Activated CD4-positive, alpha-beta memory T cell treated with anti-CD3 and anti-CD28 coated beads for 36 hours (primary cell): ENCODE measurements around the gene IRF8. TPM values are rescaled to one million over a fixed set of nuclear protein-coding genes. Genes with fewer than 3 reads are reported as not detected.
"Not testable (repeated sequence)": the region's sequence is repeated elsewhere in the genome, so short reads cannot be mapped to it uniquely, and the experiment has no call there.

Experiments
- CTCF ChIA-PET: fragments of 350-600 bp; sonication (Branson Sonifier 250); formaldehyde crosslinking; loops from one replicate; lab custom pipeline; 2021; ENCODE audit warnings: antibody characterized with exemption, inconsistent platforms; lab: Charles Lee
- POLR2A ChIA-PET: fragments of 350-600 bp; sonication (Branson Sonifier 250); formaldehyde crosslinking; loops from one replicate; lab custom pipeline; 2021; ENCODE audit warnings: antibody characterized with exemption; lab: Charles Lee
- DNase-seq: peaks from one replicate; pipeline ENCODE4 v3.0.0-alpha.2; 2020
- H3K27ac Mint-ChIP-seq: one replicate; pipeline ENCODE4 v1.8.0; 2021; ENCODE audit warnings: mixed read lengths
- H3K27me3 Mint-ChIP-seq: one replicate; pipeline ENCODE4 v1.8.0; 2021; ENCODE audit warnings: mixed read lengths
- H3K36me3 Mint-ChIP-seq: one replicate; pipeline ENCODE4 v1.8.0; 2021; ENCODE audit warnings: mixed read lengths
- H3K4me1 Mint-ChIP-seq: one replicate; pipeline ENCODE4 v1.8.0; 2021; ENCODE audit warnings: low read depth, mixed read lengths
- H3K4me3 Mint-ChIP-seq: one replicate; pipeline ENCODE4 v1.8.0; 2021; ENCODE audit warnings: mild to moderate bottlenecking, mixed read lengths
- H3K9me3 Mint-ChIP-seq: one replicate; pipeline ENCODE4 v1.8.0; 2021; ENCODE audit warnings: mixed read lengths
- intact Hi-C: fragments of 100-400 bp; cut with micrococcal nuclease; formaldehyde crosslinking; loops from one replicate; pipeline ENCODE4 v1.15.1; 2023
- total RNA-seq, 2 experiments: library from RNA; stranded (reverse); gene quantifications; one replicate each; pipeline ENCODE4 v1.2.3, GENCODE V29; 2021

Gene IRF8
- total RNA-seq, 2 experiments from 2014 or later: 41.7 to 43.1 TPM

- no peaks in the 10 kb centered on the region for H3K36me3 Mint-ChIP-seq
- CTCF ChIA-PET: no interaction called here
- no peak overlapping the region for H3K27ac Mint-ChIP-seq
- no peak for DNase-seq
- H3K4me3 Mint-ChIP-seq: no peak overlapping the region
- POLR2A ChIA-PET: no interaction called here
- intact Hi-C loops: no loop called here
- H3K4me1 Mint-ChIP-seq: peaks cover 22% of the 10 kb centered on the region
- peaks cover 23% of the 10 kb centered on the region for H3K27me3 Mint-ChIP-seq
- H3K9me3 Mint-ChIP-seq: no peaks in the 10 kb centered on the region
These were observed 27.2 kb upstream of the IRF8 start for GRCh38 chr16:85871756-85872155.

- intact Hi-C loops: no loop called here
- H3K27me3 Mint-ChIP-seq: peaks cover 24% of the 10 kb centered on the region
- no peak overlapping the region for H3K4me3 Mint-ChIP-seq
- no peak overlapping the region for H3K27ac Mint-ChIP-seq
- CTCF ChIA-PET: no interaction called here
- H3K36me3 Mint-ChIP-seq: no peaks in the 10 kb centered on the region
- DNase-seq: no peak
- H3K4me1 Mint-ChIP-seq: peaks cover 22% of the 10 kb centered on the region
- POLR2A ChIA-PET: no interaction called here
- peaks cover 1% of the 10 kb centered on the region for H3K9me3 Mint-ChIP-seq
These were observed 26.2 kb upstream of the IRF8 start for GRCh38 chr16:85872734-85873133.

GRCh38 chr16:85873153-85873552, 25.8 kb upstream of the IRF8 start:
- Mint-ChIP-seq H3K27me3 (peaks cover 26% of the 10 kb centered on the region), H3K4me3 (no peak overlapping the region), H3K27ac (no peak overlapping the region), H3K4me1 (peaks cover 22% of the 10 kb centered on the region), H3K9me3 (peaks cover 3% of the 10 kb centered on the region), H3K36me3 (no peaks in the 10 kb centered on the region)
- intact Hi-C loops: no loop called here
- ChIA-PET POLR2A (no interaction called here), CTCF (no interaction called here)
- no peak for DNase-seq

- peaks cover 16% of the 10 kb centered on the region for H3K4me1 Mint-ChIP-seq
- H3K27ac Mint-ChIP-seq, intact Hi-C loops, POLR2A ChIA-PET, DNase-seq, H3K4me3 Mint-ChIP-seq, H3K9me3 Mint-ChIP-seq, H3K36me3 Mint-ChIP-seq: not testable (repeated sequence)
- H3K27me3 Mint-ChIP-seq: peaks cover 27% of the 10 kb centered on the region
- CTCF ChIA-PET: interaction anchor here (1.0 kb wide), 1 partner anchor 53 kb away, joined by 3 read pairs; no protein-coding TSS in a partner anchor
These were observed 24.9 kb upstream of the IRF8 start for GRCh38 chr16:85874031-85874430.

GRCh38 chr16:85878407-85878806, 20.6 kb upstream of the IRF8 start:
- H3K27ac Mint-ChIP-seq: no peak overlapping the region
- CTCF ChIA-PET: no interaction called here
- peaks cover 28% of the 10 kb centered on the region for H3K27me3 Mint-ChIP-seq
- POLR2A ChIA-PET: no interaction called here
- no peaks in the 10 kb centered on the region for H3K36me3 Mint-ChIP-seq
- DNase-seq: no peak
- no peak overlapping the region for H3K4me3 Mint-ChIP-seq
- peaks cover 3% of the 10 kb centered on the region for H3K9me3 Mint-ChIP-seq
- peaks cover 25% of the 10 kb centered on the region for H3K4me1 Mint-ChIP-seq
- intact Hi-C loops: no loop called here

GRCh38 chr16:85878875-85879274, 20.1 kb upstream of the IRF8 start:
- Mint-ChIP-seq H3K4me1 (peaks cover 25% of the 10 kb centered on the region), H3K4me3 (no peak overlapping the region), H3K27ac (no peak overlapping the region), H3K9me3 (peaks cover 3% of the 10 kb centered on the region), H3K27me3 (peaks cover 32% of the 10 kb centered on the region), H3K36me3 (no peaks in the 10 kb centered on the region)
- ChIA-PET POLR2A (no interaction called here), CTCF (no interaction called here)
- intact Hi-C loops: no loop called here
- DNase-seq: no peak

- DNase-seq: no peak
- Mint-ChIP-seq H3K27ac (no peak overlapping the region), H3K27me3 (peaks cover 37% of the 10 kb centered on the region), H3K4me1 (peaks cover 25% of the 10 kb centered on the region), H3K4me3 (no peak overlapping the region), H3K36me3 (no peaks in the 10 kb centered on the region), H3K9me3 (peaks cover 3% of the 10 kb centered on the region)
- CTCF ChIA-PET: no interaction called here
- intact Hi-C loops: no loop called here
- POLR2A ChIA-PET: no interaction called here
These were observed 19.4 kb upstream of the IRF8 start for GRCh38 chr16:85879549-85879948.

GRCh38 chr16:85879975-85880831, 18.8 kb upstream of the IRF8 start:
- peaks cover 42% of the 10 kb centered on the region for H3K27me3 Mint-ChIP-seq
- CTCF ChIA-PET: no interaction called here
- H3K9me3 Mint-ChIP-seq: peaks cover 3% of the 10 kb centered on the region
- intact Hi-C loops: loop anchor here (1.0 to 2.0 kb wide), 2 partner anchors 8 to 67 kb away; no protein-coding TSS in a partner anchor
- H3K4me3 Mint-ChIP-seq: no peak overlapping the region
- no peaks in the 10 kb centered on the region for H3K36me3 Mint-ChIP-seq
- POLR2A ChIA-PET: no interaction called here
- peaks cover 25% of the 10 kb centered on the region for H3K4me1 Mint-ChIP-seq
- H3K27ac Mint-ChIP-seq: no peak overlapping the region
- no peak for DNase-seq

GRCh38 chr16:85880861-85881260, 18.1 kb upstream of the IRF8 start:
- H3K4me1 Mint-ChIP-seq: peaks cover 25% of the 10 kb centered on the region
- H3K4me3 Mint-ChIP-seq: no peak overlapping the region
- H3K36me3 Mint-ChIP-seq: no peaks in the 10 kb centered on the region
- H3K9me3 Mint-ChIP-seq: peaks cover 3% of the 10 kb centered on the region
- H3K27ac Mint-ChIP-seq: no peak overlapping the region
- no peak for DNase-seq
- ChIA-PET CTCF (no interaction called here), POLR2A (no interaction called here)
- intact Hi-C loops: loop anchor here (1.0 to 2.0 kb wide), 2 partner anchors 7 to 66 kb away; no protein-coding TSS in a partner anchor
- peaks cover 44% of the 10 kb centered on the region for H3K27me3 Mint-ChIP-seq

- POLR2A ChIA-PET: no interaction called here
- peaks cover 3% of the 10 kb centered on the region for H3K9me3 Mint-ChIP-seq
- CTCF ChIA-PET: interaction anchor here (1.2 kb wide), 1 partner anchor 62 kb away, joined by 3 read pairs; no protein-coding TSS in a partner anchor
- H3K36me3 Mint-ChIP-seq: no peaks in the 10 kb centered on the region
- no peak overlapping the region for H3K4me3 Mint-ChIP-seq
- H3K27ac Mint-ChIP-seq: no peak overlapping the region
- no peak for DNase-seq
- peaks cover 42% of the 10 kb centered on the region for H3K27me3 Mint-ChIP-seq
- intact Hi-C loops: loop anchor here (2.0 kb wide), 1 partner anchor 65 kb away; no protein-coding TSS in a partner anchor
- peaks cover 25% of the 10 kb centered on the region for H3K4me1 Mint-ChIP-seq
These were observed 17.5 kb upstream of the IRF8 start for GRCh38 chr16:85881436-85881835.

GRCh38 chr16:85882181-85882810, 16.7 kb upstream of the IRF8 start:
- Mint-ChIP-seq H3K4me1 (peaks cover 25% of the 10 kb centered on the region), H3K4me3 (no peak overlapping the region), H3K9me3 (peaks cover 3% of the 10 kb centered on the region), H3K27ac (no peak overlapping the region), H3K27me3 (peaks cover 41% of the 10 kb centered on the region), H3K36me3 (no peaks in the 10 kb centered on the region)
- no peak for DNase-seq
- intact Hi-C loops: no loop called here
- ChIA-PET CTCF (interaction anchor here (1.2 kb wide), 1 partner anchor 63 kb away, joined by 3 read pairs; no protein-coding TSS in a partner anchor), POLR2A (no interaction called here)

- Mint-ChIP-seq H3K4me1 (peaks cover 34% of the 10 kb centered on the region), H3K36me3 (no peaks in the 10 kb centered on the region), H3K4me3 (no peak overlapping the region), H3K27ac (no peak overlapping the region), H3K27me3 (peaks cover 42% of the 10 kb centered on the region), H3K9me3 (no peaks in the 10 kb centered on the region)
- intact Hi-C loops: no loop called here
- ChIA-PET CTCF (no interaction called here), POLR2A (no interaction called here)
- no peak for DNase-seq
These were observed 15.1 kb upstream of the IRF8 start for GRCh38 chr16:85883813-85884212.
